Endodermal cell (in vitro differentiated cells): ENCODE measurements around the gene KRT83. TPM values are rescaled to one million over a fixed set of nuclear protein-coding genes. Genes with fewer than 3 reads are reported as not detected.

Experiments
- DNase-seq: peaks from one replicate; pipeline ENCODE4 v3.0.0-alpha.2; 2017
- H3K27ac ChIP-seq: 2 replicates; pipeline ENCODE4 v1.5.1; 2013; ENCODE audit warnings: mild to moderate bottlenecking, low read depth, low read length, moderate library complexity
- H3K27me3 ChIP-seq: 2 replicates; pipeline ENCODE4 v1.6.1; 2013; ENCODE audit warnings: mild to moderate bottlenecking, low read length, moderate library complexity; ENCODE audit not compliant: insufficient read depth, control insufficient read depth, poor library complexity, severe bottlenecking
- H3K36me3 ChIP-seq: 2 replicates; pipeline ENCODE4 v1.7.0; 2013; ENCODE audit warnings: mild to moderate bottlenecking, low read length, moderate library complexity; ENCODE audit not compliant: control insufficient read depth, insufficient read depth
- H3K4me1 ChIP-seq: one replicate; pipeline ENCODE4 v1.7.0; 2013; ENCODE audit warnings: low read length; ENCODE audit not compliant: control insufficient read depth, insufficient read depth
- H3K4me3 ChIP-seq: 2 replicates; pipeline ENCODE4 v1.5.1; 2013; ENCODE audit warnings: mild to moderate bottlenecking, low read length, moderate library complexity
- H3K9ac ChIP-seq: 2 replicates; pipeline ENCODE4 v1.6.1; 2013; ENCODE audit warnings: mild to moderate bottlenecking, low read length, moderate library complexity; ENCODE audit not compliant: poor library complexity, severe bottlenecking; ENCODE audit errors: extremely low read depth
- H3K9me3 ChIP-seq: 2 replicates; pipeline ENCODE4 v1.6.1; 2013; ENCODE audit warnings: mild to moderate bottlenecking, low read length, moderate library complexity; ENCODE audit not compliant: control insufficient read depth
- H3K27ac Mint-ChIP-seq: 2 replicates; pipeline ENCODE4 v1.8.0; 2020; ENCODE audit warnings: mixed read lengths
- H3K27me3 Mint-ChIP-seq: 2 replicates; pipeline ENCODE4 v1.8.0; 2021; ENCODE audit warnings: mild to moderate bottlenecking, mixed read lengths; ENCODE audit not compliant: insufficient read depth
- H3K36me3 Mint-ChIP-seq: 2 replicates; pipeline ENCODE4 v1.8.0; 2020; ENCODE audit warnings: low read depth, mixed read lengths
- H3K4me1 Mint-ChIP-seq: 2 replicates; pipeline ENCODE4 v1.8.0; 2020; ENCODE audit warnings: mixed read lengths
- H3K4me3 Mint-ChIP-seq: 2 replicates; pipeline ENCODE4 v1.8.0; 2020; ENCODE audit warnings: mild to moderate bottlenecking, moderate library complexity, mixed read lengths
- H3K9me3 Mint-ChIP-seq: 2 replicates; pipeline ENCODE4 v1.8.0; 2020; ENCODE audit warnings: mild to moderate bottlenecking, mixed read lengths
- WGBS, 2 experiments: methylation state at CpG; one replicate each; pipeline versions ENCODE4 v1.1.5 to v1.1.7; 2013; ENCODE audit warnings: missing lambda C conversion rate in 2 of 2, mixed read lengths in 1 of 2; ENCODE audit not compliant: insufficient coverage in 1 of 2, insufficient read length in 1 of 2; 5-methylcytosine and 5-hydroxymethylcytosine counted together
- total RNA-seq, 2 donors: library from RNA; stranded (reverse); fragmentation: NEBNext Ultra II Directional in 1 of 2; extraction: Animal tissue kit (Norgen Biotek cat#: 25700) in 1 of 2; gene quantifications; 2 replicates in 1 of 2; 3 replicates in 1 of 2; pipeline ENCODE4 v1.2.1, GENCODE V29; 2021
- TF ChIP-seq, protein P1 (sequence below): fragments of 200-600 bp; sonication (generic); conservative IDR thresholded peaks from 2 replicates; pipeline ENCODE4 v1.5.0; 2021; ENCODE audit warnings: antibody characterized with exemption, mild to moderate bottlenecking

KRT83 gene
- total RNA-seq, 2 donors from 2014 or later = not detected

DNA sequence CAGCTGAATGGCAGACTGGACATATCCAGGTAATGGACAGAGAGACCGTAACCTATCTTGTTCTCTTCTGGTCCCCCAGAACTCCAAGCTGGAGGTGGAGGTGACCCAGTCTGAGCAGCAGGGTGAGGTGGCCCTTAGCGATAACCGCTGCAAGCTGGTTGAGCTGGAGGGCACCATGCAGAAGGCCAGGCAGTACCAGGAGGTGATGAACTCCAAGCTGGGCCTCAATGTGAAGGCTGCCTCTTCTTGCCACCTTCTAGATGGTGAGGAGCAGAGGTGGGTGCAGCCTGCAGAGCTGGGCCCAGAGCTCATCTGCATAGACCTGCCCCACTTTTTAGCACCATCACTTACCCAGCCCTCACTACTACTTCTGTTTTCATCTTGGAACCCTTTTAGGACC is 53.9 kb downstream of the KRT83 start:
- no peaks in the 10 kb centered on the region for H3K36me3 Mint-ChIP-seq
- no peak for DNase-seq
- peaks cover 11% of the 10 kb centered on the region for H3K9me3 ChIP-seq
- TF ChIP-seq, protein P1, sequence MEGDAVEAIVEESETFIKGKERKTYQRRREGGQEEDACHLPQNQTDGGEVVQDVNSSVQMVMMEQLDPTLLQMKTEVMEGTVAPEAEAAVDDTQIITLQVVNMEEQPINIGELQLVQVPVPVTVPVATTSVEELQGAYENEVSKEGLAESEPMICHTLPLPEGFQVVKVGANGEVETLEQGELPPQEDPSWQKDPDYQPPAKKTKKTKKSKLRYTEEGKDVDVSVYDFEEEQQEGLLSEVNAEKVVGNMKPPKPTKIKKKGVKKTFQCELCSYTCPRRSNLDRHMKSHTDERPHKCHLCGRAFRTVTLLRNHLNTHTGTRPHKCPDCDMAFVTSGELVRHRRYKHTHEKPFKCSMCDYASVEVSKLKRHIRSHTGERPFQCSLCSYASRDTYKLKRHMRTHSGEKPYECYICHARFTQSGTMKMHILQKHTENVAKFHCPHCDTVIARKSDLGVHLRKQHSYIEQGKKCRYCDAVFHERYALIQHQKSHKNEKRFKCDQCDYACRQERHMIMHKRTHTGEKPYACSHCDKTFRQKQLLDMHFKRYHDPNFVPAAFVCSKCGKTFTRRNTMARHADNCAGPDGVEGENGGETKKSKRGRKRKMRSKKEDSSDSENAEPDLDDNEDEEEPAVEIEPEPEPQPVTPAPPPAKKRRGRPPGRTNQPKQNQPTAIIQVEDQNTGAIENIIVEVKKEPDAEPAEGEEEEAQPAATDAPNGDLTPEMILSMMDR = no peak
- WGBS, 2 experiments = 61 to 67% methylated on average over 3 of the region's 3 CpGs
- H3K4me3 Mint-ChIP-seq = no peak overlapping the region
- no peaks in the 10 kb centered on the region for H3K36me3 ChIP-seq
- peaks cover 4% of the 10 kb centered on the region for H3K27me3 ChIP-seq
- no peak overlapping the region for H3K27ac Mint-ChIP-seq
- no peak overlapping the region for H3K4me3 ChIP-seq
- H3K4me1 Mint-ChIP-seq = no peaks in the 10 kb centered on the region
- no peak overlapping the region for H3K27ac ChIP-seq
- no peak overlapping the region for H3K9ac ChIP-seq
- H3K27me3 Mint-ChIP-seq = peaks cover 15% of the 10 kb centered on the region
- no peaks in the 10 kb centered on the region for H3K4me1 ChIP-seq
- peaks cover 8% of the 10 kb centered on the region for H3K9me3 Mint-ChIP-seq

DNA sequence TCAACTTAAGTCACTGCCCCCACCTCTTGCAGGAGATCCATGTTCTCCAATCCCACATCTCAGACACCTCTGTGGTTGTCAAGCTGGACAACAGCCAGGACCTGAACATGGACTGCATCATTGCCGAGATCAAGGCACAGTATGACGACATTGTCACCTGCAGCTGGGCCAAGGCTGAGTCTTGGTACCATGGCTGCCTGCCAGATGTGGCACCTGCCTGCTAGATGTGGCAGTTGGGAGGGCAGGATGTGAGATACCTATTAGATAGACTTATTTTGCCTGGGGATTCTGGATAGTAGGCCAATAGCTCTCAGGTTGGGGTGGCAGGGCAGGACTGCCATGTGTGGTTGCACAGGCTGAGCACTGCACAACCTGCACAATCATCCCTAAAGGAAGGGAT is 54.7 kb downstream of the KRT83 start:
- DNase-seq = no peak
- TF ChIP-seq, protein P1 = no peak
- Histone ChIP-seq H3K9ac (no peak overlapping the region), H3K4me1 (no peaks in the 10 kb centered on the region), H3K27me3 (peaks cover 5% of the 10 kb centered on the region), H3K27ac (no peak overlapping the region), H3K36me3 (no peaks in the 10 kb centered on the region), H3K9me3 (peaks cover 19% of the 10 kb centered on the region), H3K4me3 (no peak overlapping the region)
- no peaks in the 10 kb centered on the region for H3K36me3 Mint-ChIP-seq
- peaks cover 20% of the 10 kb centered on the region for H3K27me3 Mint-ChIP-seq
- H3K4me1 Mint-ChIP-seq = no peaks in the 10 kb centered on the region
- no peak overlapping the region for H3K27ac Mint-ChIP-seq
- H3K4me3 Mint-ChIP-seq = no peak overlapping the region
- WGBS, 2 experiments = 80 to 87% methylated on average over 2 of the region's 2 CpGs
- H3K9me3 Mint-ChIP-seq = peaks cover 14% of the 10 kb centered on the region

DNA sequence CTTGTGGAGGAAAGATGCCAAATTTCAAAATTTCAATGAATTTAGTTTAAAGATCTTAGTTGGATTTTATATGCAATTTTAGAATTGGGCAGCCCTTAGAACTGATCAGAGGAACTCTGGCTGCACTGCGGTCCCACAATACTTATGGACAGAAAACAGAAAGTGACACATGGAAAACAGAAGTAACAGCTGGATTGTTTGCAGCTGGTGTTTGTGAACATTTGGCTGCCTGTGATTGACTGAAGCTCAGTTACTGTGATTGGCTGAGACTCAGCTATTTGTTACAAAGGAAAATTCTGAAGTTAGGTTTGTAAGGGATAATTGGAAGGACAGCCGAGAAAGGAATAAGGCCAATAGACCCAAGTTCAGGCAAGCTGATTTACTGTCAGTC is 56.8 kb downstream of the KRT83 start:
- no peaks in the 10 kb centered on the region for H3K36me3 ChIP-seq
- H3K27me3 ChIP-seq = peaks cover 22% of the 10 kb centered on the region
- no peak overlapping the region for H3K4me3 Mint-ChIP-seq
- H3K27ac ChIP-seq = no peak overlapping the region
- WGBS, 2 experiments = 89 to 96% methylated on average over 2 of the region's 2 CpGs
- H3K27me3 Mint-ChIP-seq = peaks cover 33% of the 10 kb centered on the region
- no peak overlapping the region for H3K27ac Mint-ChIP-seq
- H3K36me3 Mint-ChIP-seq = no peaks in the 10 kb centered on the region
- no peaks in the 10 kb centered on the region for H3K4me1 ChIP-seq
- H3K9ac ChIP-seq = no peak overlapping the region
- TF ChIP-seq, protein P1 = no peak
- no peak for DNase-seq
- H3K4me1 Mint-ChIP-seq = no peaks in the 10 kb centered on the region
- peaks cover 35% of the 10 kb centered on the region for H3K9me3 Mint-ChIP-seq
- H3K4me3 ChIP-seq = no peak overlapping the region
- H3K9me3 ChIP-seq = peaks cover 39% of the 10 kb centered on the region

Other genes with a start within 250 kb of the KRT83 start
- not detected for gene SMIM41, start 241.7 kb downstream of the KRT83 start, total RNA-seq
- gene KRT80, start 129.4 kb downstream of the KRT83 start, total RNA-seq = under 1 TPM; 0.07 to 0.09 TPM
- 1 to 10 TPM in 1 of 2 donors, not detected in 1; 1.5 TPM for gene KRT7, start 88.2 kb downstream of the KRT83 start, total RNA-seq
- not detected for gene KRT86, start 46.8 kb downstream of the KRT83 start, total RNA-seq
- not detected for gene KRT81, start 29.9 kb downstream of the KRT83 start, total RNA-seq
- gene KRT85, start 46.1 kb upstream of the KRT83 start, total RNA-seq = not detected
- gene KRT84, start 64.3 kb upstream of the KRT83 start, total RNA-seq = not detected
- not detected for gene KRT82, start 84.9 kb upstream of the KRT83 start, total RNA-seq
- gene KRT75, start 113.0 kb upstream of the KRT83 start, total RNA-seq = not detected
- not detected for gene KRT6B, start 130.7 kb upstream of the KRT83 start, total RNA-seq
- not detected for gene KRT6C, start 152.4 kb upstream of the KRT83 start, total RNA-seq
- gene KRT6A, start 171.9 kb upstream of the KRT83 start, total RNA-seq = not detected
- not detected for gene KRT5, start 199.0 kb upstream of the KRT83 start, total RNA-seq
- gene KRT71, start 231.7 kb upstream of the KRT83 start, total RNA-seq = not detected